Jurkat, Clone E6-1 (cell line): ENCODE results near the gene GRIN1.

Experiments
- DNase-seq: peaks from one replicate; pipeline ENCODE4 v3.0.0-alpha.2; 2011; ENCODE audit warnings: low read depth, low spot score
- H3K4me3 ChIP-seq: 2 replicates; pipeline ENCODE4 v1.5.1; 2011; ENCODE audit warnings: mild to moderate bottlenecking, low read length, control low read depth, moderate library complexity

The GRIN1 gene

DNA sequence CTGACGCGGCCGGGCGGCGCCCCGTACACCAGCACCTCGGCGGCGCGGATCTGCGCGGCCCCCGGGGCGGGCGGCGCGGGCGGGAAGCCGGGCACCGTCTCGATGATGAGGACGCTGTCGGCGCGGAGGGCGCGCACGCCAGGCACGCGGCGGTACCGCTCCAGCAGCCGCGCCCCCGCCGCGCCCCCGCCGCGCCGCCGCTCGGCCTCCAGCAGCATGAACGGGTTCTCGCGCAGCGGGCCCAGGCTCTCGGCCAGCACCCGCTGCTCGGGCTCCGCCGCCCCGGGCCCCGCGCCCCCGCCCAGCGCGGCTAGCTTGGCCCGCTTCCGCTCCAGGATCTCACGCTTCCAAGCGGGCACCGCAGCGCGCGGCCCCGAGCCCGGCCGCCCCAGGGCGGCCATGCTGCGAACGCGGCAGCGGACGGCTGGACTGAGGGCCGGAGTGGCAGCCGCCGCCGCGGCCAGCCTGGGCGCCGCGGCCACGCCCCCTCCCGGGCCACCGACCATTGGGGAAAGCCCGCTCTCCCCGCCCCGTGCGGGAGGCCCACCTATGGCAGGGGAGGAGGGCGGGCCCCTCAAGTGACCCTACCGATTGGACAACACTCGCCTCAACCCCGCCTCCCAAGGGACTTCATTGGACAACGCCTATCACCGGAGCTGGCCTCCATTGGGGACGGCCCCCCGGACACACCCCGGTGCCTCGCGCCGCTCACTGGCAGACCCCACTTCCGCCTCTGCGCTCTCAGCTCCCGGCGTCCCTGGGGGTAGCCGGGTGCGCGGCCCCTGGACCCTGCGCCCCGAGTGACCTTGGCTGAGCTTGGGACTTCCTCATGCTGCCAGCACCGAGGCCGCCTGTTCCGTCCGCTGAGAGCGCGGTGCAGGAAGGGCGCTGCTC, 61.6 kb downstream of the GRIN1 start, which contains the start of gene TPRN:
TPRN (minus strand) TSS at position 431 of the 894 bp plus-strand sequence; CDS start at position 401, 30 bp downstream.
- H3K4me3 ChIP-seq = peak within 1 kb of the TSS; percentile 78
- DNase-seq = peak; percentile 98

DNA sequence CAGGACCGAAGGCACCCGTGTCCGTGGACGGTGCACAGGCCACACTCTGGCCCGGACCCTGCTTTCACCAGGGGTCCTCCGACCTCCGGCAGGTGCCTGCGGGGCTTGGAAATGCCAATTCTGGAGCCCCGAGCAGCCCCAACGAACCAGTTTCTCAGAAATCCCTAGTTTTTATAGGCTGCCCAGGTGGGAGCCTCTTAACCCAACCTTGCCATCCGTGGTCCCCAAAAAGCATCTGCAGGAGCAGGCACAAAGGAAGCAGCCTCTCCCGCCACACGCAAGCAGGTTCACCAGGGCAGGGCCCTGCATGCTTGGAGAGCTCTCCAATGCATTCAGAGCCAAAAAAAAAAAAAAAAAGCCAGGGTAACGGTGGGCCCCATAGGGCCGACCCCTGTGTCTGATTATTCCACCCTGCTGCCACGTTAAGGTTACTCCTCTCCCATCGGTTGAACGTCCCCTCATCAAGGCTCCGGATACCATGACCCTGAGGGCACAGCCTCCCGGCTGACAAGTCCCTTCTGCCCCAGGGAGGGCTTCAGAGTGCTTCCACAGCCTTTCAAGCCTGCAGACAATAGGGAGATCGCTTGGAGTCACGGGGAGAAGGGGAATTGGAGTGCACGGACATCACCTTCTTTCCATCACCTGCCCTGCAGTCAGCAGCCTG, 62.4 kb downstream of the GRIN1 start:
- DNase-seq = no peak
- H3K4me3 ChIP-seq = peak overlapping the region; percentile 78

DNA sequence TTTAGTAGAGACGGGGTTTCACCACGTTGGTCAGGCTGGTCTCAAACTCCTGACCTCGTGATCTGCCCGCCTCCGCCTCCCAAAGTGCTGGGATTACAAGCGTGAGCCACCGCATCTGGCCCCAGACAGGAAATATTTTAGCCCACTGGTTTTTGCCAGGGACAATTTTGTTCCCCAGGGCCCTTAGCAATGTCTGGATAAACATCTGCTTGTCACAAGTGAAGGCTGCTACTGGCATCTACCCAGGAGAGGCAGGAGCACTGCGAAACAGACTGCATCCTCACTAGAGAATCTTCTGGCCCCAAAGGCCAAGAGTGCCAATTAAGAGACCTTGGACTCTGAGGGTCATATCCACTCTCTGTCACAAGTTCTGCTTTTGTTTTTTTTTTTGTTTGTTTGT, 64.0 kb downstream of the GRIN1 start:
- no peak overlapping the region for H3K4me3 ChIP-seq
- DNase-seq = no peak

DNA sequence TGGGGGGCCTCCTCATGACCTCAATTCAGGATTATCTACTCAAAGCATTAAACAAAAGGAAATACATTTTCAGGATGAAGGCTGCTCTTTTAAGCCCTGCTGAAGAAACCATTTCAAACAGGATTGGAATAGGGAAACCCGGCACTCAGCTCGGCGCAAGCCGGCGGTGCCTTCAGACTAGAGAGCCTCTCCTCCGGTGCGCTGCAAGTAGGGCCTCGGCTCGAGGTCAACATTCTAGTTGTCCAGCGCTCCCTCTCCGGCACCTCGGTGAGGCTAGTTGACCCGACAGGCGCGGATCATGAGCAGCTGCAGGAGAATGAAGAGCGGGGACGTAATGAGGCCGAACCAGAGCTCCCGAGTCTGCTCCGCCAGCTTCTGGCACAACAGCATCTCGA, 65.8 kb downstream of the GRIN1 start:
- DNase-seq = no peak
- peak overlapping the region; percentile 69 for H3K4me3 ChIP-seq

DNA sequence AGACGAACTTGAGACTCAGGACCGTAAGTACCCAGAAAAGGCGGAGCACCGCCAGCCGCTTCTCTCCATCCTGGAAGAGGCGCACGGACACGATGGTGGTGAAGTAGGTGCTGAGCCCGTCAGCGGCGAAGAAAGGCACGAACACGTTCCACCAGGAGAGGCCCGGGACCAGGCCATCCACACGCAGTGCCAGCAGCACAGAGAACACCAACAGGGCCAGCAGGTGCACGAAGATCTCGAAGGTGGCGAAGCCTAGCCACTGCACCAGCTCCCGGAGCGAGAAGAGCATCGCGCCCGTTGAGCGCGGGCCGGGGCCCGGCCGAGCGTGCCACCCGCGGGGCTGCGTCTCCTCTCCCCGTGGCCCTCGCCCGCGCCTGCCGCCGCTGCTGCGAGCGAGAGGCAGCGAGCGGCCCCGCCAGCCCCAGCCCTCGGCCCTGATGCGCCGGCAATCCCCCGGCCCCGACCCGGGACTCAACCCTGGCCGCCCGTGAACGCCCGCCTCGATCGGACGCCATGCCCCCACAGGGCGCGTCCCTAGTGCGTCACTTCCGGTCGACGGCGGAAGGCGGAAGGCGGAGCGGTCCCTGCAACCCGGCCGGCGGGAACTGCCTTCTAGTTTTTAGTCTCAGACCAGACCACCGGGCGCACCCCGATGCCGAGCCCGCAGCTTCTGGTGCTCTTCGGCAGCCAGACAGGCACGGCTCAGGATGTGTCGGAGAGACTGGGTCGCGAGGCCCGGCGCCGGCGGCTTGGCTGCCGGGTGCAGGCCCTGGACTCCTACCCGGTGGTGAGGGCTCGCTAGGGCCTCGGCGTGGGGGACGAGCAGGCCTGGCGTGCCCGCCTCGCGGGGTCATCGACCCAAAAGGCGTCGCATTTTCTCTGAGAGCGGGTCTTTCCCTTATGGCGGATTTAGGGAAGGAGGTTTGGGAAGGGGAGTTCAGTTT, 66.4 kb downstream of the GRIN1 start, which contains the start of the genes NDOR1 and TMEM203:
NDOR1 (plus strand) TSS at position 575 of the 944 bp plus-strand sequence; CDS start at position 653, 78 bp downstream.
TMEM203 (minus strand) TSS at position 523 of the 944 bp plus-strand sequence; CDS start at position 289, 234 bp downstream.
- peak within 1 kb of the TSS; percentile 69 for H3K4me3 ChIP-seq
- peak; percentile 70 for DNase-seq

DNA sequence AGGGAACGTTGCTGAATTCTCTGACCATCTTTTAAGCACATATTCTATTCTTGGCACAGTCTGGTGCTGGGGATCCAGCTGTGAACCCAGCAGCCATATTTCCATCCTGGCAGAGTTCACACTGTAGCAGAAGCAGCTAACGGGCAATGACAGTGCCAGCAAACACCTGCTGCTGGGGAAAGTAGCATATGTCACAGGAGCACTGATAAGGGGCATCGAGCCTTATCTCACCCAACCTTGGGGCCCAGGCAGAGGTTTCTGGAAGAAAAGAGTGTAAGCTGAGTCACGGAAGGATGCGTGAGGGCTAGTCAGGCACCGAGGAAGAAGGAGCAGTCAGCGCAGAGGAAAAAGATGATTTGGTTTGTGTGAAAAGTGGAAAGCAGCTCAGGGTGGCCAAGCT, 67.6 kb downstream of the GRIN1 start:
- peak overlapping the region; percentile 69 for H3K4me3 ChIP-seq

DNA sequence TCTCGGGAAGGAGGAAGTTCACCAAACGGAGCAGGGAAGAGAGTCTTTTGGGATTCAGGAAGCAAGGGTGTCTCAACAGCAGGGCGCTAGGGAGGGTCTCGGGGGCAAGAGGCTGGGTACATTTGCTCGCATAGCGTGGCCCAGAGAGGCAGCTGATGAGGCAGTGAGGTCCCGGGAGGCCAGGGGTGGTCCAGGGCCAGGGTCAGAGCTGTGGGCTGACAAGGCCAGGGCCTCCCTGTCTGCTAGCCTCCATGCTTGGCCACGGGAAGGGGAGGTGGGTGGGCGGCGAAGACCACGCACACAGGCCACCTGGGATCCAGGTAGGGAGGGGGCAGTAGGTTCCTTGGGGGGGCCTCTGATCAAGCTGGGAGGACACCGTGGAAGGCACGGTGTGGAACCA, 72.6 kb downstream of the GRIN1 start:
- no peak for DNase-seq
- H3K4me3 ChIP-seq = no peak overlapping the region

More for the DNA sequence above, 67.6 kb downstream of the GRIN1 start:
- DNase-seq = no peak

DNA sequence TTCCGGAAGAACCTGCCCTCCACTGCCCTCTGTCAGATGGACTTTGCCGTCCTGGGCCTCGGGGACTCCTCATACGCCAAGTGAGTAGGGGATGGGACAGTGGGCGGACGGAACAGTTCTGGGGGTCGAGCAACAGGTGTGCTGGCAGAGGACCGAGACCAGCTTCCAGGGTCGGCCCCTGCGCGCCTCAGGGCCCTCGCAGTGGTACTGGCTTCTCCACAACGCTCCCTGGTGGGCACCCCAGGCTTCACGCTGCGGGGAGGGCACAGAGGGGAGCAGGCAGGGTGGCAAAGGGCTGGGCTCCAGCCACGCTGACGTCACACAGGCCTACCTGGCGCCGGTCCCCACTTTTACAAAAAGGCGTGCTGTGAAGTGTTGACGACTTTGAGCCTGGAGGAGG, 73.6 kb downstream of the GRIN1 start:
- H3K4me3 ChIP-seq = no peak overlapping the region
- DNase-seq = no peak

DNA sequence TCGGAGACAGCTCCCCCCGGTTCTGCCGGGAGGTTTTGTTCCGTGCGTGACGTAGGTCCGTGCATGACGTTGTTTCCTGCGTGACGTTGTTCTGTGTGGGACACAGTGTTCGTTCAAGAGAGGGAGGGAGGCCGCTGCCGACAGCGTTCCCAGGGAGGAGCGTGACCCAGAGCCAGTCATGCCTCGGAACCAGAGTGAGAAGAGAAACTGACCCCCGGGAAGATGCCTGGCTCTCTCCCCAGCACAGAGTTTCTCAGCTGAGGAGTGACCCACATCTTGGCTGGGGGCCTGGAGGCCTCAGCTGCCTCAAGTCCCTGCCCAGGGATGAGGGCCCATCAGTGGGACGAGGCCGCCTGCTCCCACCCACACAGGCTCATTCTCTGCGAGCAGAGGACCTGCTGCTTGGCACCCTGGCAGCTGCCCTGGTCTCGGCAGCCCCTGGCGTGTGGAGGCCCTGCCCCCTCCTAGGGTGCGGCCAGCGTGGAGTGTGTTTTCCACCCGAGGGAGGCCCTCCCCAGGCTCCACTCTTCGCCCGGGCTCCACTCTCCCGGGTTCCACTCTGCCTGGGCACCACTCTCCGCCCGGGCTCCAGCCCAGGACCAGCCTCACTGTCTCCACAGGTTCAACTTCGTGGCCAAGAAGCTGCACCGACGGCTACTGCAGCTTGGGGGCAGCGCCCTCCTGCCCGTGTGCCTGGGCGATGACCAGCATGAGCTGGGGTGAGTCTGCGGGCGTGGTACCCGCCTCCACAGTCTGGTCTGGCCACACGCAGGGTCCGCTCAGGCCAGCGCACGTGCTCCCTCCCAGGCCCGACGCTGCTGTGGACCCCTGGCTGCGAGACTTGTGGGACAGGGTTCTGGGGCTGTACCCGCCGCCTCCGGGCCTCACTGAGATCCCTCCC, 74.5 kb downstream of the GRIN1 start:
- no peak for DNase-seq
- no peak overlapping the region for H3K4me3 ChIP-seq

DNA sequence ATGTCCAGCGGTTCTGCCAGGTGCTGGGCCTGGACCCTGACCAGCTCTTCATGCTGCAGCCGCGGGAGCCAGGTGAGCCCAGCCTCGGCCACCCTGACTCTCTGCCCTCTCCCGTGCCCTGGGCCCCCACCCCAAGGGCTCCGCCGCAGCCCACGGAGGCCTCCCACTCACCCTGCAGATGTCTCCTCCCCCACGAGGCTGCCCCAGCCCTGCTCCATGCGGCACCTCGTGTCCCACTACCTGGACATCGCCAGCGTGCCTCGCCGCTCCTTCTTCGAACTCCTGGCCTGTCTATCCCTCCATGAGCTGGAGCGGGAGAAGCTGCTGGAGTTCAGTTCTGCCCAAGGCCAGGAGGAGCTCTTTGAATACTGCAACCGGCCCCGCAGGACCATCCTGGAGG, 75.7 kb downstream of the GRIN1 start:
- DNase-seq = no peak
- H3K4me3 ChIP-seq = no peak overlapping the region

DNA sequence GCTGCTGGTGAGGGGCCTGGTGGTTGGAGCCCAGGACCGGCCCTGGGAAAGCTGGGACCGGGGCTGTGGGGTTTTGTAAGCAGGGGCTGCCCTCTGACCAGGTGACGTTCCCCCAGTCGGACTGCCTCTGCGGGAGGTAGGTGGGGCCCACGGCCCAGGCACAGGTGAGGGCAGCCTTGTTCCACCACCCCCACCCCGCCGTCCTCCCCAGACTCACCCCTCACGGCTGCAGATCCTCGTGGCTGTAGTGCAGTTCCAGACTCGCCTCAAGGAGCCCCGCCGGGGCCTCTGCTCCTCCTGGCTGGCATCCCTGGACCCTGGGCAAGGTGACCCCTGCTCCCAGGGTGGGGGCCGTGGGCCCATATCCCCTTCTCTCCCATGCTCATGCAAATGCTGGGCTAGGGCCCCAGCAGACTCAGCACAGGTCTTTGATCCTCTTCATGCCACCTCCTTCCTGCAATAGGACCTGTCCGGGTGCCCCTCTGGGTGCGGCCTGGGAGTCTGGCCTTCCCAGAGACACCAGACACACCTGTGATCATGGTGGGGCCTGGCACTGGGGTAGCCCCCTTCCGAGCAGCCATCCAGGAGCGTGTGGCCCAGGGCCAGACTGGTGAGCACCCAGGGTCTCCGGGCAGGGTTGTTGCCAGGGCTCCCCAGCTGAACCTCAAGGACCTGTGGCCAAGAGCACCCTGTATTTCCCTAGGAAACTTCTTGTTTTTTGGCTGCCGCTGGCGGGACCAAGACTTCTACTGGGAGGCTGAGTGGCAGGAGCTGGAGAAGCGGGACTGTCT, 76.4 kb downstream of the GRIN1 start:
- DNase-seq = no peak
- no peak overlapping the region for H3K4me3 ChIP-seq

DNA sequence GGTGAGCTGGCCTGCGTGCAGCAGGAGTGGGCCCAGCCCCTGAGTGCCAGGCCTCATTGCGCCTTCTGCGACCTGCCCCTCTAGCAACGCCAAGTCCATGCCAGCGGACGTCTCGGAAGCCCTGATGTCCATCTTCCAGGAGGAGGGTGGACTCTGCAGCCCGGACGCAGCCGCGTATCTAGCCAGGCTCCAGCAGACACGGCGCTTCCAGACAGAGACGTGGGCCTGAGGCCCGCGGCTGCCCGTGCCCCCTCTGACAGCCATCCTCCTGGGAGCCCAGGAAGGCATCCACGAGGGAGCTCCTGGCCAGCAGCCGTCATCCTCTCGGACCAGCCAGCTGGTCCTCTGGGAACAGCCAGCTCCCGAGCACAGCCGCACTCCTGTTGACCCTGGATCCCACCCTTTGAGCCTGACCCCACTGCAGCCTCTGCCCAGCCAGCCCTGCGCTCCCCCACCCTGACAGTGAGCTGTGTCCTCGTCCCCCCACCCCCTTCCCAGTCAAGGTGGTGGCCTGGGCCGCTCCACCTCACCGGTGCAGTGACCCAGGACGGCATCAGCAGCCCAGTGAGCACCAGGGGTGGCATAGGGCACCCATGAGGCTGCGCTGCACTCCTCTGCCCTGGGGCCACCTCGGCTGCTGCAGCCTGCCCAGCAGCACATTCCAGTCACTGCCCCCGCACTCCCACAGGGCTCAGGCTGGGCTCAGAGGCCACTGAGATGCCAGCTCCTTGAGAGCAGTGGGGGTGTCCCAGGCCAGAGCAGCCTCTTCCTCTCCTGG, 77.4 kb downstream of the GRIN1 start:
- H3K4me3 ChIP-seq = no peak overlapping the region

DNA sequence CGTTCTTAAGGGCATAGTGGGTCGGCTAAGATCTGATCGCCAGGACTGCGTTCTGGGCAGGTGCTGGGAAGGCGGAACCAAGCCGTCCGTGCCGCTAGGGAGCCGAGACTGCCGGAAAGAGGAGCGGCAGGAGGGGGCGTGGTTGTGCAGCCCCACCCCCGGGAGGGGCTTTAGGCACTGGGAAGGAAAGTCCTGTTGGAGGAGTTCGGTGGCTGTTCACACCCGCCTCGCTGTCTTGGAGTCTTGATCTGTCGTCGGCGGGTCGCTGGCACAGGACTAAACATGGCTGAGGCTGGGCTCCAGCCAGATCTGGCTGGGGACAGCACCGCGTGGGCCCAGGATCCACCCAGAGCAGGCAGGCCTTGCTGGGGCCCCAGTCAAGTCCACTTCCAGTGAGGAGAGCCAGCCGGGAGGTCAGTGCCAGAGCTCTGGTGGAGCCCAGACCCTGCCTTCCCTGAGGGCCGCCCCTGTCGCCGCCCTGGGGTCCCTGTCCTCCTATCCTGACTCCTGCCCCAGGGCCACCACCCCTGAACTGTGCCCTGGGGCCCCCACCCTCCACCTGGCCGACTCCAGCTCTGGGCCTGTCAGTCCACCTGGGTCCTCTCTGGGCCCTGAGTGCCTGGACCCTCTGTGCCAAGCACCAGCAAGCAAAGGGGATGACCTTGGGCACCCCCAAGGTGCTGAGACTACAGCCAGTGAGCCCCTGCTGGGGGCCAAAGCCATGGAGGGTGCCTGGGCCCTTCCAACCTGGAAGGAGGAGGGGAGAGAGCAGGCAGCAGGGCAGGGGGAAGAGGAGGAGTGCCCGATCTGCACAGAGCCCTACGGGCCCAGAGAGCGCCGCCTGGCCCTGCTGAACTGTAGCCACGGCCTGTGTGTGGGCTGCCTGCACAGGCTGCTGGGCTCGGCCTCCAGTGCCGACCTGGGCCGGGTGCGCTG, 78.6 kb downstream of the GRIN1 start:
- H3K4me3 ChIP-seq = no peak overlapping the region
- DNase-seq = no peak

More for the DNA sequence above, 77.4 kb downstream of the GRIN1 start:
- DNase-seq = no peak

DNA sequence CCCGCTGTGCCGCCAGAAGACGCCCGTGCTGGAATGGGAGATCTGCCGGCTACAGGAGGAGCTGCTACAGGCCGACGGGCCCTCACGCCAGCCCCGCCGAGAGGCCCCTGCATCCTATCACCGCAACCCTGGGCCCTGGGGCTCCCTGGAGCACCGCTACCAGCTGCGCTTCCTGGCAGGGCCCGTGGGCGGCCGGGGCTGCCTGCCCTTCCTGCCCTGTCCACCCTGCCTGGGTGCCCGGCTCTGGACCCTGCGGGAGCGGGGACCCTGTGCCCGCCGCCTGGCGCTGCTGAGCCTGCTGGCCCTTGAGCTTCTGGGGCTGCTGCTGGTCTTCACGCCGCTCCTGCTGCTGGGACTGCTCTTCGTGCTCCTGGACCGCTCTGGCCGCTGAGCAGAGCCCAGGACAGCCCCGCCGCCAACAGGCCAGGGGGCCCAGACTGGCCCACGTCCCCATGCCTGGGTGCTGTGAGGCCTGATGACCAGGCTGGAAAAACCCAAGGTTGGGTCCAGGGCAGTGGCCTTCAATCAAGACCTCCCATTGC, 79.3 kb downstream of the GRIN1 start:
- no peak for DNase-seq
- no peak overlapping the region for H3K4me3 ChIP-seq
